ENCODE results near the gene PTPRK.

PTPRK gene

DNA sequence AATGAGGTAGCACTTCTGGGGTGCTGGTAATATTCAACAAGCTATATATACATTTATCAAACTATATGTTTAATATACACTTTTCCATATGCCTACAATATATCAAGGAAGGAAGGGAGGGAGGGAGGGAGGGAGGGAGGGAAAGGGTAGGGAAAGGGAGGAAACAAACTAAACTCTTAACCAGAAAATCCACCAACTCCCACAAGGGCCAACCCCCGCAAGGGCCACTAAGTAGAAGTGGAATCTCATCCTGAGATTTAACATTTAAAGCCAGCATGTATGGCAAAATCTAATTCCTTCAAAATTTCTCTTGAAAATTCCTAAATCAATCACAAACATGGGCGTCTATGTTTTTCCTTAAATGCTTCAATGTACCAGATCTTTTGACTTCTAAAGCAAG, 320.9 kb downstream of the PTPRK start:
- Histone ChIP-seq H3K27ac (no peak overlapping the region), H3K4me3 (no peak overlapping the region)
- TF ChIP-seq CTCF (IDR thresholded peaks at IDR 0.05): no peak
- no peak for DNase-seq (ENCODE audit: low spot score)

DNA sequence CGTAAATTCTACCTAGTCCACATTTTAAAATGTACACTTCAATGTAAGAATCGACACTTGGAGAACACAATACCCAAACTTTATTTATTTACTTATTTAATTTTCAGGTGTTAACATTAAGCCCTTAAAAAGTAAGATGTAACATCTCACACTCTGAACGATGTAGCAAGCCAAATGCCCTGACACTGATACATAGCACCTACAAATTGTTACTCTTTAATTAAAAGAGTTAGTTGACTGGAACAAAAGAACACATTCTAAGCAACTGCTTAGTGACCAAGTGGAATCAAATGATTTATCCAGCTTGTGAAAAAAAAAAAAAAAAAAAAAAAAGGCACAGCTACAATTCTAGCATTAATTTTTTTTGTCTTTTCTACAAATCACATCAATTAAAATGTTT, 327.4 kb downstream of the PTPRK start:
- Histone ChIP-seq H3K27ac (no peak overlapping the region), H3K4me3 (no peak overlapping the region)
- no peak for DNase-seq (ENCODE audit: low spot score)
- TF ChIP-seq CTCF (IDR thresholded peaks at IDR 0.05): no peak

DNA sequence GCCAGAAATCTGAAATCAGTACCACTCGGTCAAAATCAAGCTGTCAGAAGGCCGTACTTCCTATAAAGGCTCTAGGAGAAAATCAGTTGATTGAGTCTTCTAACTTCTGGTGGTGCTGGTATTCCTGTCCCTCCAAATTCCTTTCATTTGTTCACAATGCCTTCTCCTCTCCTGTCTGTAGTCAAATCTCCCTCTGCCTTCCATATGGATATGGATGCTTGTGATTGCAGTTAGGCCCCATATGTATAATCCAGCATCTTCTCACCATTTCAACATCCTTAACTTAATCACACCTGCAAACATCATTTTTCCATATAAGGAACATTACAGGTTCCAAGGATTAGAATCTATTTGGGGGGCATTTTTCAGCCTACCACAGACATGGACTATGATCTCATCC, 331.7 kb downstream of the PTPRK start:
- no peak overlapping the region for H3K4me3 ChIP-seq
- no peak overlapping the region for H3K27ac ChIP-seq
- no peak for DNase-seq (ENCODE audit: low spot score)
- no peak for TF ChIP-seq CTCF (IDR thresholded peaks at IDR 0.05)

DNA sequence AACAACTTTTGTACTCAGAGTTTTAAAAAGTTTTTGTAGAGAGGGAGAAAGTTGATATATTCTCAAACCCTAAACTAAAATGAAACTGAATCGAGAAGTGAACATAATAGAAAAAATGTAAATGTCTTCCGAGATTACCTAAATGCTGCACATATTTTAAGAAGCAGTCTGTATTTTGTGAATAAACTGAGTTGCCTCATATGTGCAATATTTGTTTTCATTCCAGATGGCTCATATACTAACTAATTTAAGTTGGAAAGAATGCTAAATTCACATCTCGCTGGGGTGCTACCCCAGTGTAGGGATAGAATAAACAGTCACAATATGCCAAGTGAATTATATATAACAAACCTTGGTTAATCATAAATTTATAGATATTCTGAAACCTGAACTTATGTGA, 333.7 kb downstream of the PTPRK start:
- H3K27ac ChIP-seq: no peak overlapping the region
- no peak overlapping the region for H3K4me3 ChIP-seq
- no peak for TF ChIP-seq CTCF (IDR thresholded peaks at IDR 0.05)
- DNase-seq (ENCODE audit: low spot score): no peak

DNA sequence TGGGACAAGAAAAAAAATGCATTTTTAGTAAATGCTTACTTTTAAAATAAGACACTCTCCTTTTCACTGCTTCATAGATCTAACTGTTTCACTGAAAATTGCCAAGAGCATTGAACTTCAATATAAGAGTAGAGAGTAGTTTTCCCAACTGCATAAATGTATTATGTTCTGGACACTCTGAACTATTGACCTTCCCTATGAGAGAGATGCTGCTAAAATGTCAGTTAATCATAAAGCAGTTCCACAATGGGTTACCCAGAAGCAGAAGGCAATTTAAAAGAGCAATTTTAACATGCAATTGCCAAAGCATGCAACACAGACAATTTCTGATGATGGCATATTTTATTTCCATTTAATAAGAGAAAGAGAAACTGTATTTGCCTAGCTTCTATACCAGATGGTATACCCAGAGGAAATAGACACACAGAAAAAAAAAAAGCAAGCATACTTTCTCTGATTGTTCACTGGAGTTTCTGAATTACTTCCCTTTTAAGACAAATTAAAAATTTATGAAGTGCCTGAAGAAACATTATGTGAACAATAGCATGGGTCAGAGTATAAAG, 340.4 kb downstream of the PTPRK start:
- Histone ChIP-seq H3K4me3 (no peak overlapping the region), H3K27ac (no peak overlapping the region)
- TF ChIP-seq CTCF (IDR thresholded peaks at IDR 0.05): no peak
- no peak for DNase-seq (ENCODE audit: low spot score)

- no peak overlapping the region for H3K4me3 ChIP-seq
- H3K27ac ChIP-seq: no peak overlapping the region
- DNase-seq (ENCODE audit: low spot score): no peak
- no peak for TF ChIP-seq CTCF (IDR thresholded peaks at IDR 0.05)
These were observed 345.7 kb downstream of the PTPRK start for GRCh38 chr6:128174724-128175123.

DNA sequence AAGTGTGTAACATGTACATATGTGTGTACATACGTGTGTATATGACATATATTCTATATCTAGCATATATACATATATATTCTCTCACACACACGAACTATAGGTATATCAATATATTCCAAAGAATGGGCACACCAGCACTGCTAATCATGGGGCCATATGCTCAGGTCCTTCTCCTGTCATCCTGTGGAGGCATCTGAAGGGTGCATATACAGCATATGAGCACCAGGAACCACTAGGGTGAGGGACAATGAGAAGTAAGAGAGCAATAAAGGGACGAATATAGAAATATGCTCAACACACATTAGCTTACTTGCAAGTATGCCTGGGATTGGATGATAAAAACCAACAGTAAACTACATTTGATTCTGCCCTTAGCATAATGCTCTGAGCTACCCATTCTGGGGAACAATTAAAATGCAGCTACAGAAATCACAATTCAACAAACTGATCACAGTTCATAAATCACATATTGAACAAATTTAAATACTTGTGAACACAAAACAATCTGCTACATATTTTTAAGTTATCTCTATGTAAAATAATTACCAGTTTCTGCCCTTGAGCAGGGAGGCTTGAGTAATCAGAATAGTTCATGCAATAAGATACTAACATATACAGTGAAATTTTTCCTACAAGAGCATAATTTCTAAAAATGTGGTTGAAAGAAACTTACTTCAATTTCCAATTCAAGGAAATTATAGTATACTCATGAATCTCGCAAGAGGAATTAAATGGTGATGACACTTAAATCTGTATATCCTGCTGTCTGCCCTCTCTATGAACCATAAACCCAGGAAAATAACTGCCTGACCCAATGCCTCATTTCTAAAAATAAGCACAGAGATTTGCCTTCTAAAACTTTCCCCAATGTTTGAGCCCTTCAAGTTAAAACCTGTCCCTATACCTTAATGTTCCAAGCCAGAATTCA, 347.4 kb downstream of the PTPRK start:
- TF ChIP-seq CTCF (IDR thresholded peaks at IDR 0.05): no peak

More for the DNA sequence above, 347.4 kb downstream of the PTPRK start:
- no peak overlapping the region for H3K27ac ChIP-seq
- no peak overlapping the region for H3K4me3 ChIP-seq
- no peak for DNase-seq (ENCODE audit: low spot score)

Data from coronary artery (tissue), 2 donors.